ENCODE results near the gene CIAO2A.
"Not testable (repeated sequence)": the region's sequence is repeated elsewhere in the genome, so short reads cannot be mapped to it uniquely, and the experiment has no call there.

Gene CIAO2A

GRCh38 chr15:64111679-64112050 is 18.0 kb upstream of the CIAO2A start:
- TF ChIP-seq, protein P1, sequence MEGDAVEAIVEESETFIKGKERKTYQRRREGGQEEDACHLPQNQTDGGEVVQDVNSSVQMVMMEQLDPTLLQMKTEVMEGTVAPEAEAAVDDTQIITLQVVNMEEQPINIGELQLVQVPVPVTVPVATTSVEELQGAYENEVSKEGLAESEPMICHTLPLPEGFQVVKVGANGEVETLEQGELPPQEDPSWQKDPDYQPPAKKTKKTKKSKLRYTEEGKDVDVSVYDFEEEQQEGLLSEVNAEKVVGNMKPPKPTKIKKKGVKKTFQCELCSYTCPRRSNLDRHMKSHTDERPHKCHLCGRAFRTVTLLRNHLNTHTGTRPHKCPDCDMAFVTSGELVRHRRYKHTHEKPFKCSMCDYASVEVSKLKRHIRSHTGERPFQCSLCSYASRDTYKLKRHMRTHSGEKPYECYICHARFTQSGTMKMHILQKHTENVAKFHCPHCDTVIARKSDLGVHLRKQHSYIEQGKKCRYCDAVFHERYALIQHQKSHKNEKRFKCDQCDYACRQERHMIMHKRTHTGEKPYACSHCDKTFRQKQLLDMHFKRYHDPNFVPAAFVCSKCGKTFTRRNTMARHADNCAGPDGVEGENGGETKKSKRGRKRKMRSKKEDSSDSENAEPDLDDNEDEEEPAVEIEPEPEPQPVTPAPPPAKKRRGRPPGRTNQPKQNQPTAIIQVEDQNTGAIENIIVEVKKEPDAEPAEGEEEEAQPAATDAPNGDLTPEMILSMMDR (IDR thresholded peaks at IDR 0.05; ENCODE audit: insufficient read depth, low read length): no peak
- TF ChIP-seq, protein P2, sequence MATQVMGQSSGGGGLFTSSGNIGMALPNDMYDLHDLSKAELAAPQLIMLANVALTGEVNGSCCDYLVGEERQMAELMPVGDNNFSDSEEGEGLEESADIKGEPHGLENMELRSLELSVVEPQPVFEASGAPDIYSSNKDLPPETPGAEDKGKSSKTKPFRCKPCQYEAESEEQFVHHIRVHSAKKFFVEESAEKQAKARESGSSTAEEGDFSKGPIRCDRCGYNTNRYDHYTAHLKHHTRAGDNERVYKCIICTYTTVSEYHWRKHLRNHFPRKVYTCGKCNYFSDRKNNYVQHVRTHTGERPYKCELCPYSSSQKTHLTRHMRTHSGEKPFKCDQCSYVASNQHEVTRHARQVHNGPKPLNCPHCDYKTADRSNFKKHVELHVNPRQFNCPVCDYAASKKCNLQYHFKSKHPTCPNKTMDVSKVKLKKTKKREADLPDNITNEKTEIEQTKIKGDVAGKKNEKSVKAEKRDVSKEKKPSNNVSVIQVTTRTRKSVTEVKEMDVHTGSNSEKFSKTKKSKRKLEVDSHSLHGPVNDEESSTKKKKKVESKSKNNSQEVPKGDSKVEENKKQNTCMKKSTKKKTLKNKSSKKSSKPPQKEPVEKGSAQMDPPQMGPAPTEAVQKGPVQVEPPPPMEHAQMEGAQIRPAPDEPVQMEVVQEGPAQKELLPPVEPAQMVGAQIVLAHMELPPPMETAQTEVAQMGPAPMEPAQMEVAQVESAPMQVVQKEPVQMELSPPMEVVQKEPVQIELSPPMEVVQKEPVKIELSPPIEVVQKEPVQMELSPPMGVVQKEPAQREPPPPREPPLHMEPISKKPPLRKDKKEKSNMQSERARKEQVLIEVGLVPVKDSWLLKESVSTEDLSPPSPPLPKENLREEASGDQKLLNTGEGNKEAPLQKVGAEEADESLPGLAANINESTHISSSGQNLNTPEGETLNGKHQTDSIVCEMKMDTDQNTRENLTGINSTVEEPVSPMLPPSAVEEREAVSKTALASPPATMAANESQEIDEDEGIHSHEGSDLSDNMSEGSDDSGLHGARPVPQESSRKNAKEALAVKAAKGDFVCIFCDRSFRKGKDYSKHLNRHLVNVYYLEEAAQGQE (IDR thresholded peaks at IDR 0.05; ENCODE audit: insufficient replicate concordance, low read depth): no peak
- no peak for TF ChIP-seq SPI1 (IDR thresholded peaks at IDR 0.05; ENCODE audit: borderline replicate concordance, low read depth)
- no peak for TF ChIP-seq POLR2AphosphoS5 (IDR thresholded peaks at IDR 0.05; ENCODE audit: low read depth)
- no peak for TF ChIP-seq GABPA (IDR thresholded peaks at IDR 0.05; ENCODE audit: low read depth)
- Histone ChIP-seq H3K4me3 (replicated peaks; ENCODE audit: insufficient read depth, low read length) (no peak overlapping the region), H3K27me3 (ENCODE audit: insufficient read depth, poor library complexity, severe bottlenecking) (no peaks in the 10 kb centered on the region), H3K27ac (replicated peaks) (no peak overlapping the region)
- DNase-seq (ENCODE audit: low read depth in 1 of 2, low spot score in 1 of 2): no peak

DNA sequence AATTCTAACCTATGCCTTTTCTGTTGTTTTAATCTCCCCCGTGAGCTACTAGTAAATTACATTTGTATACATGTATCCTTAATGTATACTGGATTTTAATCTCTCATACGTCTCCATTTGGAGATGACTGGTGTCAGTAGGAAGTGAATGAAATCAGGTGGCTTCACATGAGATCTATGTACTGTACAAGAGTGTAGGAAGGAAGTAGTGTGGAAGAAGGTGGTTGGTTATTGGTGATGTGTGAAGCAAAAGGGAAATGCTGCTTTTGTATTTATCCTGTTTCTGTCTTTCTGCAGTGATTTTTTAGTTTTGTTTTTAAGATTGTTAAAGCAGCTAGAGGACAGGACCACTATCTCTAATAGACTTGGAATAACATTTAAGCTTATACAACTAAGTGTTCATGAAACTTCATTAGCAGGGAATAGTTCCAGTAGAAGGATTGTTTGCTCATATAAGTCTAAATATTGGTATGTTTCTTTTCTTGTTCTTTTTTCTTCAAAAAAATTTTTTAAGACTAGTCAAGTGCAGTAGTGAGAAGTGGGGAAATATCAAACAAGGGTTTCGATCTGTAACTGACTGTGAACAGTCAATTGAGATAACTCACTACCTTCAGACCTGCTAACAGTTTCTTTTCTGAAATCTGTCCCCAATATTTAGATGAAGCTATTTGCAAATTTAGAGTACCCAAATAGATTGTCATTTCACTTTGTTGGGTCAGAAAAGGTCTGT is 17.5 kb upstream of the CIAO2A start:
- DNase-seq (ENCODE audit: low read depth in 1 of 2, low spot score in 1 of 2): no peak
- no peak for TF ChIP-seq SPI1 (IDR thresholded peaks at IDR 0.05; ENCODE audit: borderline replicate concordance, low read depth)
- TF ChIP-seq, protein P2 (IDR thresholded peaks at IDR 0.05; ENCODE audit: insufficient replicate concordance, low read depth): no peak
- TF ChIP-seq POLR2AphosphoS5 (IDR thresholded peaks at IDR 0.05; ENCODE audit: low read depth): no peak
- no peak for TF ChIP-seq GABPA (IDR thresholded peaks at IDR 0.05; ENCODE audit: low read depth)
- TF ChIP-seq, protein P1 (IDR thresholded peaks at IDR 0.05; ENCODE audit: insufficient read depth, low read length): no peak
- Histone ChIP-seq H3K27me3 (ENCODE audit: insufficient read depth, poor library complexity, severe bottlenecking) (no peaks in the 10 kb centered on the region), H3K4me3 (replicated peaks; ENCODE audit: insufficient read depth, low read length) (no peak overlapping the region), H3K27ac (replicated peaks) (no peak overlapping the region)

DNA sequence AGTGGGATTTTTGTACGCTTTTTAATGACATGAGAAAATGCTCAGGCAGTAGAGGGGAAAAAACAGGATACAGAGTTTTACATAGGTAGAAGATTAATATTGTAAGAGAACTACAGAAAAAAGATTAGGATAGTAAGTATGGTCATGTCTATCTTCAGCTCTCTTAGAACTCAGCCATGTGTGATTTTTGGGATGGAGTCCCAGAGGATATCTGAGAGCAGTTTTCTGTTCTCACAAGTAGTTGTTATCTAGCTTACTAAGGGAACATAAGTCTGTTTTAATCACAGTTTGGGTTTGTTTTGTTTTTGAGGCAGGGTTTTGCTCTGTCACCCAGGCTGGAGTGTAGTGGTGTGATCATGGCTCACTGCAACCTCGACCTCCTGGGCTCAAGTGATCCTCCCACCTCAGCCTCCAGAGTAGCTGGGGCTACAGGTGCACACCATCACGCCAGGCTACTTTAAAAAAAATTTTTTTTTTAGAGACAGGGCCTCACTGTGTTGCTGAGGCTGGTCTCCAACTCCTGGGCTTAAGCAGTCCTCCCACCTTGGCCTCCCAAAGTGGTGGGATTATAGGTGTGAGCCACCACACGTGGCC is 16.6 kb upstream of the CIAO2A start:
- not testable (repeated sequence) for H3K27ac ChIP-seq (replicated peaks); DNase-seq (ENCODE audit: low read depth in 1 of 2, low spot score in 1 of 2); H3K27me3 ChIP-seq (ENCODE audit: insufficient read depth, poor library complexity, severe bottlenecking); H3K4me3 ChIP-seq (replicated peaks; ENCODE audit: insufficient read depth, low read length)

GRCh38 chr15:64107337-64107736 is 13.7 kb upstream of the CIAO2A start:
- no peak for DNase-seq (ENCODE audit: low read depth in 1 of 2, low spot score in 1 of 2)
- Histone ChIP-seq H3K27ac (replicated peaks) (no peak overlapping the region), H3K27me3 (ENCODE audit: insufficient read depth, poor library complexity, severe bottlenecking) (no peaks in the 10 kb centered on the region), H3K4me3 (replicated peaks; ENCODE audit: insufficient read depth, low read length) (no peak overlapping the region)
- TF ChIP-seq GABPA (IDR thresholded peaks at IDR 0.05; ENCODE audit: low read depth) (no peak), POLR2AphosphoS5 (IDR thresholded peaks at IDR 0.05; ENCODE audit: low read depth) (no peak), SPI1 (IDR thresholded peaks at IDR 0.05; ENCODE audit: borderline replicate concordance, low read depth) (no peak)
- TF ChIP-seq, protein P2 (IDR thresholded peaks at IDR 0.05; ENCODE audit: insufficient replicate concordance, low read depth): no peak
- TF ChIP-seq, protein P1 (IDR thresholded peaks at IDR 0.05; ENCODE audit: insufficient read depth, low read length): no peak
